Measurements from ENCODE around the gene BCR.

The BCR gene

GRCh38 chr22:23222793-23223568, 42.7 kb downstream of the BCR start:
- no peak overlapping the region for H3K4ac ChIP-seq (ENCODE audit: low read depth, low read length)
- H3K4me3 ChIP-seq (ENCODE audit: low read length), result no peak overlapping the region
- no peak overlapping the region for H3K9ac ChIP-seq (ENCODE audit: low read length)
- H3K23ac ChIP-seq (ENCODE audit: low read length), result peak overlapping the region; percentile 8
- no peak overlapping the region for H3K4me2 ChIP-seq (ENCODE audit: low read length)
- no peak overlapping the region for H2BK120ac ChIP-seq (ENCODE audit: low read depth, low read length)
- H4K5ac ChIP-seq (ENCODE audit: low read length), result no peak overlapping the region
- H3K27ac ChIP-seq (ENCODE audit: low read depth, low read length), result no peak overlapping the region
- H3K36me3 ChIP-seq (ENCODE audit: control insufficient read depth, insufficient read depth, low read length), result no peaks in the 10 kb centered on the region
- WGBS (ENCODE audit: extremely low coverage, insufficient coverage, low lambda C conversion rate), result no CpG with 5 or more reads among the region's 4 CpGs
- no peak overlapping the region for H3K18ac ChIP-seq (ENCODE audit: low read length)
- peaks cover 45% of the 10 kb centered on the region for H3K4me1 ChIP-seq (ENCODE audit: control insufficient read depth, low read depth, low read length)
- H2AK5ac ChIP-seq (ENCODE audit: low read length), result no peak overlapping the region
- H2BK5ac ChIP-seq (ENCODE audit: low read length), result no peak overlapping the region
- no peak overlapping the region for H4K8ac ChIP-seq (ENCODE audit: low read depth, low read length)
- peaks cover 89% of the 10 kb centered on the region for H3K79me2 ChIP-seq (ENCODE audit: control insufficient read depth, insufficient read depth, low read length)
- peaks cover 50% of the 10 kb centered on the region for H3K79me1 ChIP-seq (ENCODE audit: low read length)
- no peak overlapping the region for H2BK15ac ChIP-seq (replicated peaks; ENCODE audit: low read depth)
- H3K56ac ChIP-seq (ENCODE audit: low read length), result peak overlapping the region; percentile 50
- no peak for DNase-seq
- H3K27me3 ChIP-seq (ENCODE audit: insufficient read depth, low read length, poor library complexity), result no peaks in the 10 kb centered on the region

DNA sequence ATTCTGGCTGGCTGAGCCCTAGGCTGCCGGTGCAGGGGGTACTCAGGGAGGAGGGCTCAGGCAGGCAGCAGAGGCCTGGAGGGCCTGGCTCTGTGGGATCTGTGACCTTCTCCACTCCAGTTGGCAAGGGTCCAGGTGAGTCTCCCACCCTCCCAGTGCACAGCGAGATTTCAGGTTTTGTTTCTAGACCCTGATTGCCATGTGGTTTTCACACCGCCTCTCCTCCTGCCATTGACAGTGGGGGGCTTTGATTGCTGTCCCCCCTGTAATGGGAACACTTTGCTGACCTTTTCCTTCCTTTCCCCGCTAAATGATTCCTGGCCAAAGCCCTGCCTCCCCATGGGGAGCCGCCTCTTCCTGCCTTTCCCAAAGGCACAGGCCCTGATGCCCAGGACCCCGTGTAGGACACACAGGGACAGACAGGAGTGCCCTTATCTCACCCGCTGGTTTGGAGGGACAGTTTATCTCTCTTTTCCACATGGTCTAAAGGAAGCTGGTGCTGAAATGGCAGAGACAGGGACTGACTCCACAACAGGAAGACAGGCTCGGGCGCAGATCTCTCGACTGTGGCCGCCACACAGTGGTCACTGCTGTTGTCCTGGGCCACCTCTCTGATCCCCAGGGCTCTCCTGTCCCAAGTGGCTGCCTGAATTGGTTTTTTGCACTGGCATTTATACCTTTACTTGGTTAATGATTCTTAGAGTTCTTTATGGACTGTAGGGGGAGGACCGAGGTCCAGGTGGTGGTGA, 43.4 kb downstream of the BCR start:
- H4K5ac ChIP-seq (ENCODE audit: low read length), result no peak overlapping the region
- H2BK5ac ChIP-seq (ENCODE audit: low read length), result peak overlapping the region; percentile 28
- H3K9ac ChIP-seq (ENCODE audit: low read length), result no peak overlapping the region
- H3K27ac ChIP-seq (ENCODE audit: low read depth, low read length), result no peak overlapping the region
- no peak overlapping the region for H4K8ac ChIP-seq (ENCODE audit: low read depth, low read length)
- H2AK5ac ChIP-seq (ENCODE audit: low read length), result no peak overlapping the region
- no peak overlapping the region for H3K4ac ChIP-seq (ENCODE audit: low read depth, low read length)
- H3K27me3 ChIP-seq (ENCODE audit: insufficient read depth, low read length, poor library complexity), result no peaks in the 10 kb centered on the region
- no peak overlapping the region for H2BK15ac ChIP-seq (replicated peaks; ENCODE audit: low read depth)
- H3K79me2 ChIP-seq (ENCODE audit: control insufficient read depth, insufficient read depth, low read length), result peaks cover 83% of the 10 kb centered on the region
- H3K4me3 ChIP-seq (ENCODE audit: low read length), result no peak overlapping the region
- no peak overlapping the region for H3K4me2 ChIP-seq (ENCODE audit: low read length)
- DNase-seq, result peak; percentile 50
- H3K4me1 ChIP-seq (ENCODE audit: control insufficient read depth, low read depth, low read length), result peaks cover 39% of the 10 kb centered on the region
- H3K23ac ChIP-seq (ENCODE audit: low read length), result no peak overlapping the region
- no CpG with 5 or more reads among the region's 12 CpGs for WGBS (ENCODE audit: extremely low coverage, insufficient coverage, low lambda C conversion rate)
- peaks cover 45% of the 10 kb centered on the region for H3K79me1 ChIP-seq (ENCODE audit: low read length)
- peak overlapping the region; percentile 50 for H3K56ac ChIP-seq (ENCODE audit: low read length)
- no peak overlapping the region for H3K18ac ChIP-seq (ENCODE audit: low read length)
- no peaks in the 10 kb centered on the region for H3K36me3 ChIP-seq (ENCODE audit: control insufficient read depth, insufficient read depth, low read length)
- no peak overlapping the region for H2BK120ac ChIP-seq (ENCODE audit: low read depth, low read length)

GRCh38 chr22:23224846-23225245, 44.5 kb downstream of the BCR start:
- Histone ChIP-seq H3K79me1 (ENCODE audit: low read length) (peaks cover 39% of the 10 kb centered on the region), H3K18ac (ENCODE audit: low read length) (no peak overlapping the region), H2BK120ac (ENCODE audit: low read depth, low read length) (no peak overlapping the region), H3K23ac (ENCODE audit: low read length) (no peak overlapping the region), H4K8ac (ENCODE audit: low read depth, low read length) (no peak overlapping the region), H3K79me2 (ENCODE audit: control insufficient read depth, insufficient read depth, low read length) (peaks cover 80% of the 10 kb centered on the region), H4K5ac (ENCODE audit: low read length) (no peak overlapping the region), H3K27ac (ENCODE audit: low read depth, low read length) (no peak overlapping the region), H3K4me1 (ENCODE audit: control insufficient read depth, low read depth, low read length) (peaks cover 32% of the 10 kb centered on the region), H3K36me3 (ENCODE audit: control insufficient read depth, insufficient read depth, low read length) (no peaks in the 10 kb centered on the region), H2AK5ac (ENCODE audit: low read length) (no peak overlapping the region), H3K4ac (ENCODE audit: low read depth, low read length) (no peak overlapping the region), H2BK5ac (ENCODE audit: low read length) (no peak overlapping the region), H3K56ac (ENCODE audit: low read length) (no peak overlapping the region), H3K4me2 (ENCODE audit: low read length) (no peak overlapping the region), H3K4me3 (ENCODE audit: low read length) (no peak overlapping the region), H3K27me3 (ENCODE audit: insufficient read depth, low read length, poor library complexity) (no peaks in the 10 kb centered on the region), H2BK15ac (replicated peaks; ENCODE audit: low read depth) (no peak overlapping the region), H3K9ac (ENCODE audit: low read length) (no peak overlapping the region)
- no peak for DNase-seq
- no CpG with 5 or more reads among the region's 7 CpGs for WGBS (ENCODE audit: extremely low coverage, insufficient coverage, low lambda C conversion rate)

GRCh38 chr22:23225337-23225723, 45.0 kb downstream of the BCR start:
- no peak overlapping the region for H2BK15ac ChIP-seq (replicated peaks; ENCODE audit: low read depth)
- H2AK5ac ChIP-seq (ENCODE audit: low read length), result no peak overlapping the region
- H3K23ac ChIP-seq (ENCODE audit: low read length), result no peak overlapping the region
- H4K8ac ChIP-seq (ENCODE audit: low read depth, low read length), result no peak overlapping the region
- H3K4ac ChIP-seq (ENCODE audit: low read depth, low read length), result no peak overlapping the region
- WGBS (ENCODE audit: extremely low coverage, insufficient coverage, low lambda C conversion rate), result no CpG with 5 or more reads among the region's 10 CpGs
- no peak overlapping the region for H3K4me3 ChIP-seq (ENCODE audit: low read length)
- no peak overlapping the region for H3K4me2 ChIP-seq (ENCODE audit: low read length)
- H2BK120ac ChIP-seq (ENCODE audit: low read depth, low read length), result no peak overlapping the region
- no peak overlapping the region for H3K18ac ChIP-seq (ENCODE audit: low read length)
- H3K79me1 ChIP-seq (ENCODE audit: low read length), result peaks cover 36% of the 10 kb centered on the region
- H3K79me2 ChIP-seq (ENCODE audit: control insufficient read depth, insufficient read depth, low read length), result peaks cover 75% of the 10 kb centered on the region
- no peak for DNase-seq
- no peak overlapping the region for H3K27ac ChIP-seq (ENCODE audit: low read depth, low read length)
- H3K27me3 ChIP-seq (ENCODE audit: insufficient read depth, low read length, poor library complexity), result no peaks in the 10 kb centered on the region
- H4K5ac ChIP-seq (ENCODE audit: low read length), result no peak overlapping the region
- no peak overlapping the region for H3K9ac ChIP-seq (ENCODE audit: low read length)
- H3K36me3 ChIP-seq (ENCODE audit: control insufficient read depth, insufficient read depth, low read length), result no peaks in the 10 kb centered on the region
- no peak overlapping the region for H2BK5ac ChIP-seq (ENCODE audit: low read length)
- no peak overlapping the region for H3K56ac ChIP-seq (ENCODE audit: low read length)
- peaks cover 31% of the 10 kb centered on the region for H3K4me1 ChIP-seq (ENCODE audit: control insufficient read depth, low read depth, low read length)

- Histone ChIP-seq H3K27ac (ENCODE audit: low read depth, low read length) (no peak overlapping the region), H2BK5ac (ENCODE audit: low read length) (no peak overlapping the region), H3K56ac (ENCODE audit: low read length) (no peak overlapping the region), H2BK120ac (ENCODE audit: low read depth, low read length) (no peak overlapping the region), H3K4me2 (ENCODE audit: low read length) (no peak overlapping the region), H3K4me3 (ENCODE audit: low read length) (no peak overlapping the region), H2AK5ac (ENCODE audit: low read length) (no peak overlapping the region), H3K18ac (ENCODE audit: low read length) (no peak overlapping the region), H4K8ac (ENCODE audit: low read depth, low read length) (no peak overlapping the region), H3K79me2 (ENCODE audit: control insufficient read depth, insufficient read depth, low read length) (peaks cover 73% of the 10 kb centered on the region), H3K4me1 (ENCODE audit: control insufficient read depth, low read depth, low read length) (peaks cover 29% of the 10 kb centered on the region), H3K23ac (ENCODE audit: low read length) (no peak overlapping the region), H2BK15ac (replicated peaks; ENCODE audit: low read depth) (no peak overlapping the region), H3K9ac (ENCODE audit: low read length) (no peak overlapping the region), H3K4ac (ENCODE audit: low read depth, low read length) (no peak overlapping the region), H3K36me3 (ENCODE audit: control insufficient read depth, insufficient read depth, low read length) (no peaks in the 10 kb centered on the region), H4K5ac (ENCODE audit: low read length) (no peak overlapping the region), H3K27me3 (ENCODE audit: insufficient read depth, low read length, poor library complexity) (no peaks in the 10 kb centered on the region), H3K79me1 (ENCODE audit: low read length) (peaks cover 37% of the 10 kb centered on the region)
- WGBS (ENCODE audit: extremely low coverage, insufficient coverage, low lambda C conversion rate), result no CpG with 5 or more reads among the region's 8 CpGs
- DNase-seq, result no peak
These were observed 45.6 kb downstream of the BCR start for GRCh38 chr22:23225724-23226496.

Data from mesendoderm (in vitro differentiated cells).